H1 (cell line): ENCODE measurements around the gene FES. TPM values are rescaled to one million over a fixed set of nuclear protein-coding genes. Genes with fewer than 3 reads are reported as not detected.
"Not testable (repeated sequence)": the region's sequence is repeated elsewhere in the genome, so short reads cannot be mapped to it uniquely, and the experiment has no call there.

Experiments used
- CTCF ChIA-PET: fragments of 300-600 bp; sonication (Branson Sonifier 250); formaldehyde crosslinking; loops from one replicate; lab custom pipeline; 2021; ENCODE audit not compliant: partially characterized antibody; lab: Charles Lee
- POLR2A ChIA-PET: fragments of 300-600 bp; sonication (Branson Sonifier 250); formaldehyde crosslinking; loops from one replicate; lab custom pipeline; 2021; ENCODE audit warnings: inconsistent platforms; ENCODE audit not compliant: partially characterized antibody; lab: Charles Lee
- DNase-seq, 2 experiments: peaks; one replicate each; pipeline versions ENCODE4 v3.0.0 to v3.0.0-alpha.2; 2010 to 2022; ENCODE audit warnings: low spot score in 2 of 2, low read depth in 1 of 2, mixed read lengths in 1 of 2
- FAIRE-seq: peaks from 2 replicates; lab custom pipeline; 2011; peaks lifted over from hg19 to GRCh38; lab: Jason Lieb, UNC
- H2AFZ ChIP-seq: 2 replicates; pipeline ENCODE4 v1.8.1; 2012; ENCODE audit warnings: low read length, inconsistent platforms
- H2AK5ac ChIP-seq: 2 replicates; pipeline ENCODE4 v1.6.1; 2013; ENCODE audit warnings: low read depth, low read length
- H2BK120ac ChIP-seq: replicated peaks from 2 replicates; pipeline ENCODE3; 2013; ENCODE audit warnings: low read depth, low read length, inconsistent platforms
- H2BK12ac ChIP-seq: 2 replicates; pipeline ENCODE4 v1.6.1; 2013; ENCODE audit warnings: low read depth, low read length
- H2BK15ac ChIP-seq: 2 replicates; pipeline ENCODE4 v1.6.1; 2013; ENCODE audit warnings: low read length
- H2BK20ac ChIP-seq: 2 replicates; pipeline ENCODE4 v1.6.1; 2013; ENCODE audit warnings: low read length
- H2BK5ac ChIP-seq: 2 replicates; pipeline ENCODE4 v1.6.1; 2013; ENCODE audit warnings: low read depth, low read length
- H3K14ac ChIP-seq: 2 replicates; pipeline ENCODE4 v1.6.1; 2013; ENCODE audit warnings: inconsistent platforms; ENCODE audit not compliant: insufficient read length
- H3K18ac ChIP-seq: 2 replicates; pipeline ENCODE4 v1.6.1; 2013; ENCODE audit warnings: low read length; ENCODE audit errors: extremely low read depth
- H3K23ac ChIP-seq: 2 replicates; pipeline ENCODE4 v1.6.1; 2013; ENCODE audit warnings: inconsistent platforms; ENCODE audit not compliant: insufficient read length
- H3K23me2 ChIP-seq: 2 replicates; pipeline ENCODE4 v1.6.1; 2013; ENCODE audit warnings: low read depth, low read length
- H3K27ac ChIP-seq: 2 replicates; pipeline ENCODE4 v1.6.1; 2011; ENCODE audit warnings: low read depth, low read length, inconsistent platforms
- H3K27me3 ChIP-seq, 4 experiments: replicated peaks in 1 of 4; 1 replicate in 1 of 4; 2 replicates in 3 of 4; pipeline versions ENCODE4 v1.6.1 to v1.8.1; 2011 to 2013; ENCODE audit warnings: low read length in 3 of 4, mild to moderate bottlenecking in 3 of 4, inconsistent platforms in 2 of 4, mixed read lengths in 2 of 4, moderate library complexity in 1 of 4; ENCODE audit not compliant: control insufficient read depth in 3 of 4, insufficient read depth in 3 of 4; ENCODE audit errors: extremely low read depth in 1 of 4
- H3K36me3 ChIP-seq, 4 experiments: 2 replicates each; pipeline versions ENCODE4 v1.6.1 to v1.8.1; 2011 to 2013; ENCODE audit warnings: mild to moderate bottlenecking in 4 of 4, low read length in 3 of 4, moderate library complexity in 2 of 4, control low read depth in 1 of 4, inconsistent platforms in 1 of 4; ENCODE audit not compliant: insufficient read depth in 4 of 4, control insufficient read depth in 2 of 4
- H3K4ac ChIP-seq: replicated peaks from 2 replicates; pipeline ENCODE3; 2013; ENCODE audit warnings: low read length, low read depth, mixed read lengths, inconsistent platforms; ENCODE audit not compliant: insufficient read length
- H3K4me1 ChIP-seq, 4 experiments: replicated peaks in 1 of 4; 1 replicate in 1 of 4; 2 replicates in 3 of 4; pipeline versions ENCODE4 v1.6.1 to v1.8.1; 2011 to 2013; ENCODE audit warnings: low read length in 3 of 4, inconsistent platforms in 2 of 4, mixed read lengths in 1 of 4; ENCODE audit not compliant: insufficient read depth in 4 of 4, control insufficient read depth in 3 of 4
- H3K4me2 ChIP-seq, 2 experiments: 2 replicates each; pipeline versions ENCODE4 v1.6.1 to v1.8.1; 2011 to 2013; ENCODE audit warnings: low read depth in 2 of 2, low read length in 2 of 2, control low read depth in 1 of 2, inconsistent platforms in 1 of 2, mild to moderate bottlenecking in 1 of 2; ENCODE audit not compliant: insufficient read depth in 1 of 2
- H3K4me3 ChIP-seq, 4 experiments: fragments of 200-600, 300-600 bp in 1 of 4; sonication (generic), shearing (Covaris generic), sonication (Bioruptor Twin) in 1 of 4; 2 replicates each; pipeline versions ENCODE4 v1.5.1 to v1.8.1; 2011 to 2016; ENCODE audit warnings: low read length in 4 of 4, low read depth in 3 of 4, control low read depth in 2 of 4, inconsistent platforms in 2 of 4, mild to moderate bottlenecking in 2 of 4, mixed read lengths in 1 of 4, moderate library complexity in 1 of 4; ENCODE audit not compliant: insufficient read depth in 2 of 4; ENCODE audit errors: extremely low read depth in 1 of 4
- H3K56ac ChIP-seq: replicated peaks from 2 replicates; pipeline ENCODE3; 2013; ENCODE audit warnings: low read depth, mild to moderate bottlenecking, mixed read lengths, low read length, inconsistent platforms; ENCODE audit not compliant: insufficient read length
- H3K79me1 ChIP-seq: 2 replicates; pipeline ENCODE4 v1.6.1; 2013; ENCODE audit warnings: low read depth, low read length, control low read depth
- H3K79me2 ChIP-seq, 2 experiments: 2 replicates each; pipeline versions ENCODE4 v1.6.1 to v1.8.1; 2012 to 2013; ENCODE audit warnings: low read length in 2 of 2, mild to moderate bottlenecking in 2 of 2, inconsistent platforms in 1 of 2; ENCODE audit not compliant: insufficient read depth in 2 of 2, control insufficient read depth in 1 of 2
- H3K9ac ChIP-seq, 4 experiments: replicated peaks in 1 of 4; 1 replicate in 1 of 4; 2 replicates in 3 of 4; pipeline versions ENCODE4 v1.6.1 to v1.8.1; 2011 to 2013; ENCODE audit warnings: low read depth in 3 of 4, low read length in 3 of 4, control low read depth in 2 of 4, mild to moderate bottlenecking in 2 of 4, moderate library complexity in 2 of 4, inconsistent platforms in 1 of 4; ENCODE audit errors: extremely low read depth in 1 of 4
- H3K9me3 ChIP-seq, 2 experiments: 2 replicates each; pipeline versions ENCODE4 v1.6.1 to v1.8.1; 2012 to 2013; ENCODE audit warnings: mild to moderate bottlenecking in 2 of 2, moderate library complexity in 2 of 2, control low read depth in 1 of 2, inconsistent platforms in 1 of 2, low read depth in 1 of 2, low read length in 1 of 2, mixed read lengths in 1 of 2; ENCODE audit not compliant: insufficient read depth in 2 of 2
- H4K20me1 ChIP-seq, 2 experiments: replicated peaks in 1 of 2; 2 replicates each; pipeline versions ENCODE3 to v1.8.1; 2011 to 2013; ENCODE audit warnings: inconsistent platforms in 2 of 2, low read length in 2 of 2, mild to moderate bottlenecking in 1 of 2; ENCODE audit not compliant: insufficient read depth in 2 of 2, control insufficient read depth in 1 of 2
- H4K5ac ChIP-seq: 2 replicates; pipeline ENCODE4 v1.6.1; 2013; ENCODE audit warnings: low read length, low read depth, mixed read lengths, inconsistent platforms; ENCODE audit not compliant: insufficient read length
- H4K8ac ChIP-seq: 2 replicates; pipeline ENCODE4 v1.8.0; 2013; ENCODE audit warnings: mild to moderate bottlenecking, moderate library complexity, low read length, inconsistent platforms; ENCODE audit not compliant: insufficient read depth; ENCODE audit errors: extremely low read depth
- H4K91ac ChIP-seq: replicated peaks from 2 replicates; pipeline ENCODE3; 2013; ENCODE audit warnings: low read length, mixed read lengths, inconsistent platforms; ENCODE audit not compliant: insufficient read length
- WGBS, 2 experiments: shearing (Covaris generic) in 1 of 2; methylation state at CpG; one replicate each; pipeline versions ENCODE4 v1.1.6 to v1.1.7; 2013 to 2015; ENCODE audit warnings: low lambda C conversion rate in 2 of 2, mixed read lengths in 2 of 2, inconsistent platforms in 1 of 2, low coverage in 1 of 2, missing lambda C conversion rate in 1 of 2; ENCODE audit not compliant: insufficient replicate concordance in 2 of 2, insufficient coverage in 1 of 2, insufficient read length in 1 of 2; ENCODE audit errors: extremely low coverage in 1 of 2, missing lambda C conversion rate in 1 of 2; 5-methylcytosine and 5-hydroxymethylcytosine counted together
- polyA plus RNA-seq, 7 experiments: library from polyadenylated mRNA; depleted of rRNA in 3 of 7; stranded (reverse) in 5 of 7; unstranded in 2 of 7; fragments of >200 nt in 5 of 7; fragments of 200-250 nt in 2 of 7; gene quantifications; 1 replicate in 5 of 7; 2 replicates in 1 of 7; 4 replicates in 1 of 7; pipeline versions ENCODE4 v1.2.1 to v1.2.3, GENCODE V29; 2011 to 2013; ENCODE audit warnings: missing spikeins in 2 of 7, mixed read lengths in 2 of 7
- total RNA-seq: library from RNA; stranded (reverse); fragmentation: NEBNext Ultra II Directional; extraction: Animal tissue kit (Norgen Biotek cat#: 25700); gene quantifications from 2 replicates; pipeline ENCODE4 v1.2.1, GENCODE V29; 2021

FES gene
- total and polyA plus RNA-seq, 2 of the 8 experiments (the other 6 are each of a cell fraction or from before 2014, with no cell fraction given): 8.5 to 8.6 TPM

DNA sequence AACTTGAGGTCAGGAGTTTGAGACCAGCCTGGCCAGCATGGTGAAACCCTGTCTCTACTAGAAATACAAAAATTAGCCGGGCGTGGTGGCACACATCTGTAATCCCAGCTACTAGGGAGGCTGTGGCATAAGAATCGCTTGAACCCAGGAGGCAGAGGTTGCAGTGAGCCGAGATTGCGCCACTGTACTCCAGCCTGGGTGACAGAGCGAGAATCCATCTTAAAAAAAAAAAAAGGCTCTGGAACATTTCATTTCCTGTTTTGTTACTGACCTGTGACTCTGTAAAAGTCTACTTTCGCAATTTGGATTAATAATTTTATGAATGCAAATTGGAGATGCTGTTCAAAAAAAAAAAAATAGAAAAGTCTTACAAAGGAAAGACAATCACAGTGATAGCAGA lies 43.8 kb downstream of the FES start:
- H4K20me1 ChIP-seq, DNase-seq, H3K18ac ChIP-seq, H3K9me3 ChIP-seq, H4K8ac ChIP-seq, H3K79me1 ChIP-seq, H3K56ac ChIP-seq, H3K4me3 ChIP-seq, H3K4ac ChIP-seq, H2BK5ac ChIP-seq, H3K79me2 ChIP-seq, H3K27ac ChIP-seq, H2BK15ac ChIP-seq, H3K23me2 ChIP-seq, H4K91ac ChIP-seq, H3K14ac ChIP-seq, FAIRE-seq, H3K9ac ChIP-seq, H2BK20ac ChIP-seq, H2BK12ac ChIP-seq, H3K36me3 ChIP-seq, H3K23ac ChIP-seq, H2AFZ ChIP-seq, H3K27me3 ChIP-seq, H2AK5ac ChIP-seq, POLR2A ChIA-PET, H3K4me2 ChIP-seq, H4K5ac ChIP-seq, H3K4me1 ChIP-seq, H2BK120ac ChIP-seq: not testable (repeated sequence)
- WGBS, 2 experiments: 94% methylated on average over 7 of the region's 7 CpGs; no CpG with 5 or more reads in 1 of the 2 experiments
- CTCF ChIA-PET: interaction anchor here (0.6 to 11.1 kb wide), 3 partner anchors 22 to 288 kb away, joined by 3 to 187 read pairs (median 5); partner anchors contain the start of gene MAN2A2
